WTC11 (cell line): Measurements from ENCODE around the gene HERC5. TPM values are rescaled to one million over a fixed set of nuclear protein-coding genes. Genes with fewer than 3 reads are reported as not detected.

Source experiments
- ATAC-seq: fragments of 200-7000 bp; cut with Tn5 transposase; 2 replicates; pipeline ENCODE4 v1.10.0; 2021; ENCODE audit warnings: mild to moderate bottlenecking, moderate library complexity
- CTCF ChIA-PET: fragments of 300-600 bp; sonication (Branson Sonifier 250); formaldehyde crosslinking; loops from one replicate; lab custom pipeline; 2021; ENCODE audit warnings: antibody characterized with exemption; lab: Charles Lee
- POLR2A ChIA-PET: fragments of 350-600 bp; sonication (Branson Sonifier 250); formaldehyde crosslinking; loops from one replicate; lab custom pipeline; 2021; ENCODE audit warnings: antibody characterized with exemption; lab: Charles Lee
- DNase-seq: peaks from one replicate; pipeline ENCODE4 v3.0.0; 2021; ENCODE audit warnings: low spot score
- H3K27ac Mint-ChIP-seq: 2 replicates; pipeline ENCODE4 v1.8.0; 2021; ENCODE audit warnings: mixed read lengths
- H3K27me3 Mint-ChIP-seq: 2 replicates; pipeline ENCODE4 v1.8.0; 2021; ENCODE audit warnings: low read depth, mild to moderate bottlenecking, moderate library complexity, mixed read lengths
- H3K36me3 Mint-ChIP-seq: 2 replicates; pipeline ENCODE4 v1.8.0; 2021; ENCODE audit warnings: mixed read lengths
- H3K4me1 Mint-ChIP-seq: 2 replicates; pipeline ENCODE4 v1.8.0; 2022; ENCODE audit warnings: mixed read lengths
- H3K4me3 Mint-ChIP-seq: 2 replicates; pipeline ENCODE4 v1.8.0; 2021; ENCODE audit warnings: mild to moderate bottlenecking, moderate library complexity, mixed read lengths
- H3K9me3 Mint-ChIP-seq: 2 replicates; pipeline ENCODE4 v1.8.0; 2021; ENCODE audit warnings: mixed read lengths
- CREM ChIP-seq: sonication (generic); formaldehyde crosslinking; IDR thresholded peaks from 2 replicates; pipeline ENCODE4 v1.8.1; 2022; ENCODE audit warnings: mild to moderate bottlenecking, missing genetic modification reagents, moderate library complexity
- GABPB1 ChIP-seq: sonication (generic); formaldehyde crosslinking; IDR thresholded peaks from 2 replicates; pipeline ENCODE4 v1.8.1; 2023; ENCODE audit warnings: mild to moderate bottlenecking, missing genetic modification reagents
- GRHL2 ChIP-seq: fragments of 250-450 bp; sonication (Bioruptor Pico); IDR thresholded peaks from 2 replicates; pipeline ENCODE4 v1.8.0; 2022; ENCODE audit warnings: mild to moderate bottlenecking, moderate library complexity; ENCODE audit not compliant: insufficient replicate concordance, severe bottlenecking
- GTF2I ChIP-seq: fragments of 250-450 bp; sonication (Bioruptor Pico); conservative IDR thresholded peaks from 2 replicates; pipeline ENCODE4 v1.4.0; 2021; ENCODE audit warnings: mild to moderate bottlenecking
- KAT7 ChIP-seq: sonication (generic); formaldehyde crosslinking; IDR thresholded peaks from 2 replicates; pipeline ENCODE4 v1.8.1; 2023; ENCODE audit warnings: missing genetic modification reagents, mild to moderate bottlenecking, borderline replicate concordance
- MXD4 ChIP-seq: fragments of 250-450 bp; sonication (Bioruptor Pico); IDR thresholded peaks from 2 replicates; pipeline ENCODE4 v1.8.0; 2021; ENCODE audit warnings: mild to moderate bottlenecking, moderate library complexity, borderline replicate concordance
- NR1H2 ChIP-seq: sonication (generic); formaldehyde crosslinking; IDR thresholded peaks from 2 replicates; pipeline ENCODE4 v1.9.0; 2021; ENCODE audit warnings: mild to moderate bottlenecking, moderate library complexity, missing genetic modification reagents
- NR3C1 ChIP-seq: sonication (generic); formaldehyde crosslinking; conservative IDR thresholded peaks from 2 replicates; pipeline ENCODE4 v1.8.1; 2023; ENCODE audit warnings: low read depth, mild to moderate bottlenecking, missing genetic modification reagents
- SOX15 ChIP-seq: fragments of 250-450 bp; sonication (Bioruptor Pico); IDR thresholded peaks from 2 replicates; pipeline ENCODE4 v1.9.0; 2021; ENCODE audit warnings: mild to moderate bottlenecking
- TCF7 ChIP-seq: sonication (generic); formaldehyde crosslinking; IDR thresholded peaks from 2 replicates; pipeline ENCODE4 v1.8.0; 2022; ENCODE audit warnings: mild to moderate bottlenecking, low read depth, missing genetic modification reagents, moderate library complexity
- TEAD1 ChIP-seq: sonication (generic); formaldehyde crosslinking; IDR thresholded peaks from 2 replicates; pipeline ENCODE4 v1.8.0; 2022; ENCODE audit warnings: mild to moderate bottlenecking, missing genetic modification reagents
- ZNF138 ChIP-seq: sonication (generic); formaldehyde crosslinking; conservative IDR thresholded peaks from 2 replicates; pipeline ENCODE4 v1.8.1; 2022; ENCODE audit warnings: mild to moderate bottlenecking, moderate library complexity, missing genetic modification reagents
- ZNF396 ChIP-seq: fragments of 250-450 bp; sonication (Bioruptor Pico); IDR thresholded peaks from 2 replicates; pipeline ENCODE4 v1.8.0; 2021; ENCODE audit warnings: mild to moderate bottlenecking, moderate library complexity, borderline replicate concordance
- total RNA-seq: library from RNA; stranded (reverse); gene quantifications from 3 replicates; pipeline ENCODE4 v1.2.3, GENCODE V29; 2021
- TF ChIP-seq, protein P1 (sequence below): sonication (generic); formaldehyde crosslinking; IDR thresholded peaks from 2 replicates; pipeline ENCODE4 v1.8.0; 2023; ENCODE audit warnings: mild to moderate bottlenecking, missing genetic modification reagents
- TF ChIP-seq, protein P2 (sequence below): sonication (generic); formaldehyde crosslinking; IDR thresholded peaks from 2 replicates; pipeline ENCODE4 v1.8.1; 2023; ENCODE audit warnings: mild to moderate bottlenecking, missing genetic modification reagents
- TF ChIP-seq, protein P3 (sequence below): sonication (generic); formaldehyde crosslinking; IDR thresholded peaks from 2 replicates; pipeline ENCODE4 v1.8.0; 2022; ENCODE audit warnings: missing genetic modification reagents
- TF ChIP-seq, protein P4 (sequence below): sonication (generic); formaldehyde crosslinking; IDR thresholded peaks from 2 replicates; pipeline ENCODE4 v1.8.0; 2022; ENCODE audit warnings: mild to moderate bottlenecking, missing genetic modification reagents
- TF ChIP-seq, protein P5 (sequence below): sonication (generic); formaldehyde crosslinking; IDR thresholded peaks from 2 replicates; pipeline ENCODE4 v1.8.0; 2022; ENCODE audit warnings: mild to moderate bottlenecking, missing genetic modification reagents

The HERC5 gene
- total RNA-seq, 1 experiment from 2014 or later, result 14.3 TPM

DNA sequence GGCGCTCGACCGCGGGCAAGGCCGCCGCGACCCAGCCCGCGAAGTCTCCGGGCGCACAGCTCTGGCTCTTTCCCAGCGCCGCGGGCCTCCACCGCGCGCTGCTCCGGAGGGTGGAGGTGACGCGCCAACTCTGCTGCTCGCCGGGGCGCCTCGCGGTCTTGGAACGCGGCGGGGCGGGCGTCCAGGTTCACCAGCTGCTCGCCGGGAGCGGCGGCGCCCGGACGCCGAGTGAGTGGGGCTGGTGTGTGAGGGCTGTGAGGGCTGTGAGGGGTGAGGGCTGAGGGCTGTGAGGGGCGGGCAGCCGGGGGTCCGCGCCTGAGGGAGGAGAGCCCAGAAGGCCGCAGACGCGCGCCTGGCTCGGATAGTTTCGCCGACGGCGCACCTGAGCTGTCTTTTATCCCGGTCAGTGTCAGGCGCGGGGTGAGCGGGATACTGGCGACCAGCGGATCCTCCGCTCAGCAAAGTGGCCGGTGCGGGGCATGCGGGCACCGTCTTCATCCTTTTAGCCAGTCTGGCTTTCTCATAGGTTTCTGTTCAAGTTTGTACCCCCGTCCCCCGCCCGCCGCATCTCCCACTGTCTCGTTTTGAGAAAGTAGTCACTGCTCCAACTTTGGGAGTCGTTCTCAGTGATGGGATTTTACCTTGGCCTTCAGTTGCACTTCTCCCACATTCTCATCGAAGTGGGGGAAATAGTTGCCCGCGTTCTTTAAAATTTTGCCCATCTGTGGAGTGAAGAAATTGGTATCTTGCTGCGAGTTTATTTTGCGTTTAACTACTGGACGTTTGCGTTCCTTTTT lies 586 bp downstream of the HERC5 start (continued):
- TF ChIP-seq, protein P1, sequence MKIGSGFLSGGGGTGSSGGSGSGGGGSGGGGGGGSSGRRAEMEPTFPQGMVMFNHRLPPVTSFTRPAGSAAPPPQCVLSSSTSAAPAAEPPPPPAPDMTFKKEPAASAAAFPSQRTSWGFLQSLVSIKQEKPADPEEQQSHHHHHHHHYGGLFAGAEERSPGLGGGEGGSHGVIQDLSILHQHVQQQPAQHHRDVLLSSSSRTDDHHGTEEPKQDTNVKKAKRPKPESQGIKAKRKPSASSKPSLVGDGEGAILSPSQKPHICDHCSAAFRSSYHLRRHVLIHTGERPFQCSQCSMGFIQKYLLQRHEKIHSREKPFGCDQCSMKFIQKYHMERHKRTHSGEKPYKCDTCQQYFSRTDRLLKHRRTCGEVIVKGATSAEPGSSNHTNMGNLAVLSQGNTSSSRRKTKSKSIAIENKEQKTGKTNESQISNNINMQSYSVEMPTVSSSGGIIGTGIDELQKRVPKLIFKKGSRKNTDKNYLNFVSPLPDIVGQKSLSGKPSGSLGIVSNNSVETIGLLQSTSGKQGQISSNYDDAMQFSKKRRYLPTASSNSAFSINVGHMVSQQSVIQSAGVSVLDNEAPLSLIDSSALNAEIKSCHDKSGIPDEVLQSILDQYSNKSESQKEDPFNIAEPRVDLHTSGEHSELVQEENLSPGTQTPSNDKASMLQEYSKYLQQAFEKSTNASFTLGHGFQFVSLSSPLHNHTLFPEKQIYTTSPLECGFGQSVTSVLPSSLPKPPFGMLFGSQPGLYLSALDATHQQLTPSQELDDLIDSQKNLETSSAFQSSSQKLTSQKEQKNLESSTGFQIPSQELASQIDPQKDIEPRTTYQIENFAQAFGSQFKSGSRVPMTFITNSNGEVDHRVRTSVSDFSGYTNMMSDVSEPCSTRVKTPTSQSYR (CRISPR knock-in tag), result no peak
- TF ChIP-seq, protein P2, sequence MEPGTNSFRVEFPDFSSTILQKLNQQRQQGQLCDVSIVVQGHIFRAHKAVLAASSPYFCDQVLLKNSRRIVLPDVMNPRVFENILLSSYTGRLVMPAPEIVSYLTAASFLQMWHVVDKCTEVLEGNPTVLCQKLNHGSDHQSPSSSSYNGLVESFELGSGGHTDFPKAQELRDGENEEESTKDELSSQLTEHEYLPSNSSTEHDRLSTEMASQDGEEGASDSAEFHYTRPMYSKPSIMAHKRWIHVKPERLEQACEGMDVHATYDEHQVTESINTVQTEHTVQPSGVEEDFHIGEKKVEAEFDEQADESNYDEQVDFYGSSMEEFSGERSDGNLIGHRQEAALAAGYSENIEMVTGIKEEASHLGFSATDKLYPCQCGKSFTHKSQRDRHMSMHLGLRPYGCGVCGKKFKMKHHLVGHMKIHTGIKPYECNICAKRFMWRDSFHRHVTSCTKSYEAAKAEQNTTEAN (CRISPR knock-in tag), result no peak; the same call in 1 of the 2 replicates
- TF ChIP-seq ZNF138, result no peak
- TF ChIP-seq KAT7, result no peak
- TF ChIP-seq, protein P3, sequence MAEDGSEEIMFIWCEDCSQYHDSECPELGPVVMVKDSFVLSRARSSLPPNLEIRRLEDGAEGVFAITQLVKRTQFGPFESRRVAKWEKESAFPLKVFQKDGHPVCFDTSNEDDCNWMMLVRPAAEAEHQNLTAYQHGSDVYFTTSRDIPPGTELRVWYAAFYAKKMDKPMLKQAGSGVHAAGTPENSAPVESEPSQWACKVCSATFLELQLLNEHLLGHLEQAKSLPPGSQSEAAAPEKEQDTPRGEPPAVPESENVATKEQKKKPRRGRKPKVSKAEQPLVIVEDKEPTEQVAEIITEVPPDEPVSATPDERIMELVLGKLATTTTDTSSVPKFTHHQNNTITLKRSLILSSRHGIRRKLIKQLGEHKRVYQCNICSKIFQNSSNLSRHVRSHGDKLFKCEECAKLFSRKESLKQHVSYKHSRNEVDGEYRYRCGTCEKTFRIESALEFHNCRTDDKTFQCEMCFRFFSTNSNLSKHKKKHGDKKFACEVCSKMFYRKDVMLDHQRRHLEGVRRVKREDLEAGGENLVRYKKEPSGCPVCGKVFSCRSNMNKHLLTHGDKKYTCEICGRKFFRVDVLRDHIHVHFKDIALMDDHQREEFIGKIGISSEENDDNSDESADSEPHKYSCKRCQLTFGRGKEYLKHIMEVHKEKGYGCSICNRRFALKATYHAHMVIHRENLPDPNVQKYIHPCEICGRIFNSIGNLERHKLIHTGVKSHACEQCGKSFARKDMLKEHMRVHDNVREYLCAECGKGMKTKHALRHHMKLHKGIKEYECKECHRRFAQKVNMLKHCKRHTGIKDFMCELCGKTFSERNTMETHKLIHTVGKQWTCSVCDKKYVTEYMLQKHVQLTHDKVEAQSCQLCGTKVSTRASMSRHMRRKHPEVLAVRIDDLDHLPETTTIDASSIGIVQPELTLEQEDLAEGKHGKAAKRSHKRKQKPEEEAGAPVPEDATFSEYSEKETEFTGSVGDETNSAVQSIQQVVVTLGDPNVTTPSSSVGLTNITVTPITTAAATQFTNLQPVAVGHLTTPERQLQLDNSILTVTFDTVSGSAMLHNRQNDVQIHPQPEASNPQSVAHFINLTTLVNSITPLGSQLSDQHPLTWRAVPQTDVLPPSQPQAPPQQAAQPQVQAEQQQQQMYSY (CRISPR knock-in tag), result no peak
- TF ChIP-seq TEAD1, result no peak; the same call in 1 of the 2 replicates
- no peak for TF ChIP-seq MXD4 (CRISPR knock-in tag)
- TF ChIP-seq NR3C1 (CRISPR knock-in tag), result no peak
- TF ChIP-seq, protein P4, sequence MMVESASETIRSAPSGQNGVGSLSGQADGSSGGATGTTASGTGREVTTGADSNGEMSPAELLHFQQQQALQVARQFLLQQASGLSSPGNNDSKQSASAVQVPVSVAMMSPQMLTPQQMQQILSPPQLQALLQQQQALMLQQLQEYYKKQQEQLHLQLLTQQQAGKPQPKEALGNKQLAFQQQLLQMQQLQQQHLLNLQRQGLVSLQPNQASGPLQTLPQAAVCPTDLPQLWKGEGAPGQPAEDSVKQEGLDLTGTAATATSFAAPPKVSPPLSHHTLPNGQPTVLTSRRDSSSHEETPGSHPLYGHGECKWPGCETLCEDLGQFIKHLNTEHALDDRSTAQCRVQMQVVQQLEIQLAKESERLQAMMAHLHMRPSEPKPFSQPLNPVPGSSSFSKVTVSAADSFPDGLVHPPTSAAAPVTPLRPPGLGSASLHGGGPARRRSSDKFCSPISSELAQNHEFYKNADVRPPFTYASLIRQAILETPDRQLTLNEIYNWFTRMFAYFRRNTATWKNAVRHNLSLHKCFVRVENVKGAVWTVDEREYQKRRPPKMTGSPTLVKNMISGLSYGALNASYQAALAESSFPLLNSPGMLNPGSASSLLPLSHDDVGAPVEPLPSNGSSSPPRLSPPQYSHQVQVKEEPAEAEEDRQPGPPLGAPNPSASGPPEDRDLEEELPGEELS, result no peak

DNA sequence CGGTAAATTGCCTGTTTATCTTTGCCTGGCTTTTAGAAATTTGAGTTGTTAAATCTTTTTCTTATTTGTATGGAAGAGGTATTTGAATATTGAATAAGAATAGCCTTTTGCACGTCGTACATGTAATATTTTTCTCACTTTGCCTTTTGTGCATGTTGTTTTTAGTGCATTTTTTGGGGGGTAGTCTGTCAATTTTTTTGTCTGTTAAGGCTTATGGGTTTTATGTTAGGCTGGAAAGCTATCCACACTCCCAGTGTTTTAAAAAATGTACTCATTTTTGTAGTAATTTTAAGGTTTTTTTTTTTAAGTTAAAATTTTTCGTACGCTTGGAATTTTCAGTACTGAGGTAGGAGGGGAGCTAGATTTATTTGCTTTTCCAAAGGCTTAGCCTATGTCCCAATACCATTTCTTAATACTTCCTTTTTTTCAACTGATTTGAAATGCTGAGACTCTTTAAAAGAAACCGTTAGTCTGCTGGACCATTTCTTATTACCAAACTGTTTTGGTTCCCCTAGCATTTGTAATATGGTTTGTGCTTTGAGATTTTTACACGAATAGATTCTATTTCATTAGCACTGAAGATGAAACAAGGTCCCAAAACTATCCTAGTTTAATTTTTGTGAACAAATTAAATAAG lies 1.3 kb downstream of the HERC5 start:
- DNase-seq, result no peak
- H3K9me3 Mint-ChIP-seq, result peaks cover 4% of the 10 kb centered on the region
- no peak for ATAC-seq
- TF ChIP-seq TCF7 (CRISPR knock-in tag) (no peak), GTF2I (CRISPR knock-in tag) (no peak), SOX15 (CRISPR knock-in tag) (no peak), NR1H2 (CRISPR knock-in tag) (no peak), GABPB1 (CRISPR knock-in tag) (no peak), ZNF396 (no peak), CREM (no peak), GRHL2 (CRISPR knock-in tag) (no peak), NR3C1 (CRISPR knock-in tag) (no peak)
- TF ChIP-seq, protein P3 (CRISPR knock-in tag), result no peak
- TF ChIP-seq, protein P5, sequence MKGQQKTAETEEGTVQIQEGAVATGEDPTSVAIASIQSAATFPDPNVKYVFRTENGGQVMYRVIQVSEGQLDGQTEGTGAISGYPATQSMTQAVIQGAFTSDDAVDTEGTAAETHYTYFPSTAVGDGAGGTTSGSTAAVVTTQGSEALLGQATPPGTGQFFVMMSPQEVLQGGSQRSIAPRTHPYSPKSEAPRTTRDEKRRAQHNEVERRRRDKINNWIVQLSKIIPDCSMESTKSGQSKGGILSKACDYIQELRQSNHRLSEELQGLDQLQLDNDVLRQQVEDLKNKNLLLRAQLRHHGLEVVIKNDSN (CRISPR knock-in tag), result no peak
- TF ChIP-seq, protein P2 (CRISPR knock-in tag), result no peak

More for the DNA sequence above, 1.3 kb downstream of the HERC5 start:
- H3K27me3 Mint-ChIP-seq, result peaks cover 29% of the 10 kb centered on the region
- ChIA-PET POLR2A (interaction anchor here (1.1 to 1.7 kb wide), 3 partner anchors 10 to 174 kb away, joined by 3 to 9 read pairs (median 4); partner anchors contain the start of genes HERC6 and PPM1K), CTCF (interaction anchor here (1.2 to 4.1 kb wide), 6 partner anchors 8 to 213 kb away, joined by 3 to 25 read pairs (median 8); partner anchors contain the start of gene HERC6)
- H3K4me1 Mint-ChIP-seq, result peaks cover 27% of the 10 kb centered on the region
- H3K36me3 Mint-ChIP-seq, result peaks cover 8% of the 10 kb centered on the region
- H3K27ac Mint-ChIP-seq, result no peak overlapping the region
- peak overlapping the region; percentile 90 for H3K4me3 Mint-ChIP-seq
